NCI-H510A (cell line): ENCODE data around the gene GAS7.
"Not testable (repeated sequence)": the region's sequence is repeated elsewhere in the genome, so short reads cannot be mapped to it uniquely, and the experiment has no call there.

Experiments
- DNase-seq: peaks from one replicate; lab custom pipeline; 2025; lab: John Stamatoyannopoulos, UW

The GAS7 gene

GRCh38 chr17:10021272-10021984 lies 177.0 kb downstream of the GAS7 start:
- no peak for DNase-seq

GRCh38 chr17:10019941-10020451 lies 178.4 kb downstream of the GAS7 start:
- no peak for DNase-seq

GRCh38 chr17:10018461-10018891 lies 179.9 kb downstream of the GAS7 start:
- DNase-seq, result no peak

- not testable (repeated sequence) for DNase-seq
These were observed 181.3 kb downstream of the GAS7 start for GRCh38 chr17:10016958-10017570.

GRCh38 chr17:10013365-10014112 lies 184.9 kb downstream of the GAS7 start:
- DNase-seq, result no peak

GRCh38 chr17:10010752-10011151 lies 187.7 kb downstream of the GAS7 start:
- DNase-seq, result no peak

- no peak for DNase-seq
These were observed 194.7 kb downstream of the GAS7 start for GRCh38 chr17:10003705-10004104.

GRCh38 chr17:10002567-10003360 lies 195.6 kb downstream of the GAS7 start:
- not testable (repeated sequence) for DNase-seq

GRCh38 chr17:10001306-10001873 lies 197.0 kb downstream of the GAS7 start:
- no peak for DNase-seq

GRCh38 chr17:9999919-10000695 lies 198.3 kb downstream of the GAS7 start:
- no peak for DNase-seq

GRCh38 chr17:9998060-9998459 lies 200.3 kb downstream of the GAS7 start:
- DNase-seq, result no peak

GRCh38 chr17:9994761-9995160 lies 203.6 kb downstream of the GAS7 start:
- DNase-seq, result no peak

GRCh38 chr17:9991796-9992195 lies 206.6 kb downstream of the GAS7 start:
- DNase-seq, result no peak

GRCh38 chr17:9991351-9991750 lies 207.1 kb downstream of the GAS7 start:
- no peak for DNase-seq

- DNase-seq, result no peak
These were observed 210.4 kb downstream of the GAS7 start for GRCh38 chr17:9987779-9988585.

GRCh38 chr17:9986754-9987382 lies 211.5 kb downstream of the GAS7 start:
- no peak for DNase-seq

- DNase-seq, result no peak
These were observed 212.8 kb downstream of the GAS7 start for GRCh38 chr17:9985646-9986045.

GRCh38 chr17:9984768-9985167 lies 213.6 kb downstream of the GAS7 start:
- DNase-seq, result no peak

- no peak for DNase-seq
These were observed 216.2 kb downstream of the GAS7 start for GRCh38 chr17:9982159-9982558.
